GM23338 (cell line): ENCODE data around the gene OPRM1.

ENCODE experiments used
- CTCF ChIP-seq, 2 experiments: fragments of 200-600 bp in 1 of 2; sonication (generic) in 1 of 2; conservative IDR thresholded peaks; 2 replicates each; pipeline versions ENCODE4 v1.5.1 to v1.6.1; 2016 to 2017; ENCODE audit warnings: antibody characterized with exemption in 2 of 2, low read depth in 2 of 2, mild to moderate bottlenecking in 2 of 2, moderate library complexity in 1 of 2
- EZH2 ChIP-seq: fragments of 200-600 bp; sonication (generic); IDR thresholded peaks from one replicate; pipeline ENCODE4 v1.8.0; 2017; ENCODE audit warnings: antibody characterized with exemption, mild to moderate bottlenecking, low read depth; ENCODE audit not compliant: unreplicated experiment
- EZH2phosphoT487 ChIP-seq: fragments of 200-600 bp; sonication (generic); IDR thresholded peaks from one replicate; pipeline ENCODE4 v1.8.1; 2018; ENCODE audit warnings: antibody characterized with exemption; ENCODE audit not compliant: unreplicated experiment
- NANOG ChIP-seq: IDR thresholded peaks from 2 replicates; pipeline ENCODE4 v1.6.1; 2016; ENCODE audit warnings: antibody characterized with exemption, borderline replicate concordance
- POLR2AphosphoS5 ChIP-seq: IDR thresholded peaks from 2 replicates; pipeline ENCODE4 v1.6.1; 2016; ENCODE audit warnings: antibody characterized with exemption, low read depth
- TF ChIP-seq, protein P1 (sequence below): fragments of 250-450 bp; sonication (Bioruptor Pico); IDR thresholded peaks from 2 replicates; pipeline ENCODE4 v1.5.0; 2020; ENCODE audit warnings: mild to moderate bottlenecking, moderate library complexity

GRCh38 chr6:154056536-154056935 is 17.5 kb downstream of the OPRM1 start:
- TF ChIP-seq CTCF (conservative IDR thresholded peaks at IDR 0.05; ENCODE audit: low read depth in 2 of 2) (no peak), POLR2AphosphoS5 (no peak), EZH2 (no peak), EZH2phosphoT487 (no peak), NANOG (no peak)
- TF ChIP-seq, protein P1, sequence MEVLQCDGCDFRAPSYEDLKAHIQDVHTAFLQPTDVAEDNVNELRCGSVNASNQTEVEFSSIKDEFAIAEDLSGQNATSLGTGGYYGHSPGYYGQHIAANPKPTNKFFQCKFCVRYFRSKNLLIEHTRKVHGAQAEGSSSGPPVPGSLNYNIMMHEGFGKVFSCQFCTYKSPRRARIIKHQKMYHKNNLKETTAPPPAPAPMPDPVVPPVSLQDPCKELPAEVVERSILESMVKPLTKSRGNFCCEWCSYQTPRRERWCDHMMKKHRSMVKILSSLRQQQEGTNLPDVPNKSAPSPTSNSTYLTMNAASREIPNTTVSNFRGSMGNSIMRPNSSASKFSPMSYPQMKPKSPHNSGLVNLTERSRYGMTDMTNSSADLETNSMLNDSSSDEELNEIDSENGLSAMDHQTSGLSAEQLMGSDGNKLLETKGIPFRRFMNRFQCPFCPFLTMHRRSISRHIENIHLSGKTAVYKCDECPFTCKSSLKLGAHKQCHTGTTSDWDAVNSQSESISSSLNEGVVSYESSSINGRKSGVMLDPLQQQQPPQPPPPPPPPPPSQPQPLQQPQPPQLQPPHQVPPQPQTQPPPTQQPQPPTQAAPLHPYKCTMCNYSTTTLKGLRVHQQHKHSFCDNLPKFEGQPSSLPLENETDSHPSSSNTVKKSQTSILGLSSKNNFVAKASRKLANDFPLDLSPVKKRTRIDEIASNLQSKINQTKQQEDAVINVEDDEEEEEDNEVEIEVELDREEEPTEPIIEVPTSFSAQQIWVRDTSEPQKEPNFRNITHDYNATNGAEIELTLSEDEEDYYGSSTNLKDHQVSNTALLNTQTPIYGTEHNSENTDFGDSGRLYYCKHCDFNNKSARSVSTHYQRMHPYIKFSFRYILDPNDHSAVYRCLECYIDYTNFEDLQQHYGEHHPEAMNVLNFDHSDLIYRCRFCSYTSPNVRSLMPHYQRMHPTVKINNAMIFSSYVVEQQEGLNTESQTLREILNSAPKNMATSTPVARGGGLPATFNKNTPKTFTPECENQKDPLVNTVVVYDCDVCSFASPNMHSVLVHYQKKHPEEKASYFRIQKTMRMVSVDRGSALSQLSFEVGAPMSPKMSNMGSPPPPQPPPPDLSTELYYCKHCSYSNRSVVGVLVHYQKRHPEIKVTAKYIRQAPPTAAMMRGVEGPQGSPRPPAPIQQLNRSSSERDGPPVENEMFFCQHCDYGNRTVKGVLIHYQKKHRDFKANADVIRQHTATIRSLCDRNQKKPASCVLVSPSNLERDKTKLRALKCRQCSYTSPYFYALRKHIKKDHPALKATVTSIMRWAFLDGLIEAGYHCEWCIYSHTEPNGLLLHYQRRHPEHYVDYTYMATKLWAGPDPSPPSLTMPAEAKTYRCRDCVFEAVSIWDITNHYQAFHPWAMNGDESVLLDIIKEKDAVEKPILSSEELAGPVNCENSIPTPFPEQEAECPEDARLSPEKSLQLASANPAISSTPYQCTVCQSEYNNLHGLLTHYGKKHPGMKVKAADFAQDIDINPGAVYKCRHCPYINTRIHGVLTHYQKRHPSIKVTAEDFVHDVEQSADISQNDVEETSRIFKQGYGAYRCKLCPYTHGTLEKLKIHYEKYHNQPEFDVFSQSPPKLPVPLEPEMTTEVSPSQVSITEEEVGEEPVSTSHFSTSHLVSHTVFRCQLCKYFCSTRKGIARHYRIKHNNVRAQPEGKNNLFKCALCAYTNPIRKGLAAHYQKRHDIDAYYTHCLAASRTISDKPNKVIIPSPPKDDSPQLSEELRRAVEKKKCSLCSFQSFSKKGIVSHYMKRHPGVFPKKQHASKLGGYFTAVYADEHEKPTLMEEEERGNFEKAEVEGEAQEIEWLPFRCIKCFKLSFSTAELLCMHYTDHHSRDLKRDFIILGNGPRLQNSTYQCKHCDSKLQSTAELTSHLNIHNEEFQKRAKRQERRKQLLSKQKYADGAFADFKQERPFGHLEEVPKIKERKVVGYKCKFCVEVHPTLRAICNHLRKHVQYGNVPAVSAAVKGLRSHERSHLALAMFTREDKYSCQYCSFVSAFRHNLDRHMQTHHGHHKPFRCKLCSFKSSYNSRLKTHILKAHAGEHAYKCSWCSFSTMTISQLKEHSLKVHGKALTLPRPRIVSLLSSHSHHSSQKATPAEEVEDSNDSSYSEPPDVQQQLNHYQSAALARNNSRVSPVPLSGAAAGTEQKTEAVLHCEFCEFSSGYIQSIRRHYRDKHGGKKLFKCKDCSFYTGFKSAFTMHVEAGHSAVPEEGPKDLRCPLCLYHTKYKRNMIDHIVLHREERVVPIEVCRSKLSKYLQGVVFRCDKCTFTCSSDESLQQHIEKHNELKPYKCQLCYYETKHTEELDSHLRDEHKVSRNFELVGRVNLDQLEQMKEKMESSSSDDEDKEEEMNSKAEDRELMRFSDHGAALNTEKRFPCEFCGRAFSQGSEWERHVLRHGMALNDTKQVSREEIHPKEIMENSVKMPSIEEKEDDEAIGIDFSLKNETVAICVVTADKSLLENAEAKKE (CRISPR knock-in tag) = no peak
